Ishikawa (cell line): ENCODE measurements around the gene PRCD.

Experiments
- CEBPB ChIP-seq: IDR thresholded peaks from 2 replicates; pipeline ENCODE4 v1.6.1; 2012
- CREB1 ChIP-seq: IDR thresholded peaks from 2 replicates; pipeline ENCODE4 v1.6.1; 2012; ENCODE audit warnings: low read depth
- EGR1 ChIP-seq: IDR thresholded peaks from 2 replicates; pipeline ENCODE4 v1.6.1; 2012
- EP300 ChIP-seq: IDR thresholded peaks from 2 replicates; pipeline ENCODE4 v1.6.1; 2012; ENCODE audit warnings: borderline replicate concordance
- FOXM1 ChIP-seq: IDR thresholded peaks from 2 replicates; pipeline ENCODE4 v1.6.1; 2012; ENCODE audit warnings: low read depth, borderline replicate concordance
- MAX ChIP-seq: IDR thresholded peaks from 2 replicates; pipeline ENCODE4 v1.6.1; 2012
- NFIC ChIP-seq: IDR thresholded peaks from 2 replicates; pipeline ENCODE4 v1.6.1; 2012
- RAD21 ChIP-seq: IDR thresholded peaks from 2 replicates; pipeline ENCODE4 v1.6.1; 2012; ENCODE audit warnings: low read depth
- REST ChIP-seq: IDR thresholded peaks from 2 replicates; pipeline ENCODE4 v1.6.1; 2012; ENCODE audit warnings: low read depth, mild to moderate bottlenecking
- TAF1 ChIP-seq: IDR thresholded peaks from 2 replicates; pipeline ENCODE4 v1.6.1; 2012; ENCODE audit warnings: low read depth, mild to moderate bottlenecking
- TCF12 ChIP-seq: IDR thresholded peaks from 2 replicates; pipeline ENCODE4 v1.6.1; 2012; ENCODE audit warnings: low read depth
- TEAD4 ChIP-seq: IDR thresholded peaks from 2 replicates; pipeline ENCODE4 v1.6.1; 2012
- YY1 ChIP-seq: IDR thresholded peaks from 2 replicates; pipeline ENCODE4 v1.6.1; 2012; ENCODE audit warnings: low read depth
- ZBTB7A ChIP-seq: IDR thresholded peaks from 2 replicates; pipeline ENCODE4 v1.6.1; 2012; ENCODE audit warnings: low read depth
- TF ChIP-seq, protein P1 (sequence below): IDR thresholded peaks from 2 replicates; pipeline ENCODE4 v1.6.1; 2012

The PRCD gene

GRCh38 chr17:76554131-76554530, 14.3 kb downstream of the PRCD start:
- TF ChIP-seq REST (no peak), NFIC (peak; percentile 98), TCF12 (peak; percentile 95), FOXM1 (peak; percentile 64; the same call in 1 of the 2 replicates), TAF1 (peak; percentile 33; the same call in 1 of the 2 replicates), EP300 (peak; percentile 80; the same call in 1 of the 2 replicates), TEAD4 (peak; percentile 87), RAD21 (peak; percentile 27; the same call in 1 of the 2 replicates), ZBTB7A (peak; percentile 57; the same call in 1 of the 2 replicates), MAX (peak; percentile 98), YY1 (peak; percentile 75), EGR1 (no peak), CEBPB (peak; percentile 46; the same call in 1 of the 2 replicates), CREB1 (no peak)
- TF ChIP-seq, protein P1, sequence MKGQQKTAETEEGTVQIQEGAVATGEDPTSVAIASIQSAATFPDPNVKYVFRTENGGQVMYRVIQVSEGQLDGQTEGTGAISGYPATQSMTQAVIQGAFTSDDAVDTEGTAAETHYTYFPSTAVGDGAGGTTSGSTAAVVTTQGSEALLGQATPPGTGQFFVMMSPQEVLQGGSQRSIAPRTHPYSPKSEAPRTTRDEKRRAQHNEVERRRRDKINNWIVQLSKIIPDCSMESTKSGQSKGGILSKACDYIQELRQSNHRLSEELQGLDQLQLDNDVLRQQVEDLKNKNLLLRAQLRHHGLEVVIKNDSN, result peak; percentile 8; the same call in 1 of the 2 replicates

- TF ChIP-seq CREB1 (no peak), EGR1 (no peak), TEAD4 (peak; percentile 8; the same call in 1 of the 2 replicates), RAD21 (no peak), FOXM1 (no peak), TCF12 (no peak), TAF1 (no peak), REST (no peak; the same call in 1 of the 2 replicates), MAX (no peak), EP300 (no peak), CEBPB (peak; percentile 58; the same call in 1 of the 2 replicates), YY1 (no peak), ZBTB7A (peak; percentile 22; the same call in 1 of the 2 replicates), NFIC (0 out of 2 replicates have a peak, but pooled peaks have one; percentile 17)
- TF ChIP-seq, protein P1, result no peak
Measured at GRCh38 chr17:76556765-76557367, 17.0 kb downstream of the PRCD start.

DNA sequence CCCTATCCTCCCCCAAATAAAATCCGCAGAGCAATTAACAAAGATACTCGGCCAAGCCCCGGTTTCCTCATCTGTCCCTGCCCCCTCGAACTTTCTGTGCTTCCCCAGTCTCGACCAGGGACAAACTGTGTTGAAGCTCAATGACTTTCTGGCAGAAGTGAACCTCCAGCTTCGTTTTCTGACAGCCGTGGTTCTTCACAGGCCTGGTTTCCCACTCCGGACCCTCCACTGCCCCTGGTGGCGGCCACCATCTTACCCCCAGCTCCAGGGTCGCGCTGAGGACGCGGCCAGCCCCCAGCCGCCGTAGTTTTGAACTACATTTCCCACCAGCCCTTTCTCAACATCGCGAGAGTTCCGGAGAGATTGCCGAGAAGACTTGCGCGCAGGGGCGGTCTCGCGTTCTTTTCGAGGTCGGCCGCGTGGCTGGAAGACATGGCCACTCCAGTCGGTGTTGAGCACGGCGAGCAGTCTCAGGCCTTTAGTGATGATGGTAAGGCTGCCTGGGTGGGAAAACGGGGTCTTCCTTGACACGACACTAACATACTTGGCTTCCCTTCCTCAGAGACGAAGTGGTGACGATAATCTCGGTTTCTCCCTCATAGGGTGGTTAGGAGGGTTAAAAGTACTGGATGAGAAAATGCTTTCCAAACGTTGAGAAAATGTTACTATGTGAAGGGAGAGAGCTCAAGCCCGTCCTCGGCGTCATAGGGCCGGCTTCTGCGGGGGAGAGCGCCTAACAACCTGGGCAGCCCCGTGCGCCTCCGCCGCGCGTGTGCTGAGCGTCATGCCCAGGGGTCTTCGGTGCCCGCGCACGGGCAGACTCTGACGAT, 17.7 kb downstream of the PRCD start:
- TF ChIP-seq ZBTB7A (peak; percentile 93), CREB1 (0 out of 2 replicates have a peak, but pooled peaks have one; percentile 8), EGR1 (peak; percentile 34; the same call in 1 of the 2 replicates), MAX (peak; percentile 100), CEBPB (no peak), REST (no peak), TCF12 (peak; percentile 42; the same call in 1 of the 2 replicates), YY1 (peak; percentile 89), RAD21 (peak; percentile 17; the same call in 1 of the 2 replicates), FOXM1 (no peak), TAF1 (peak; percentile 97), TEAD4 (0 out of 2 replicates have a peak, but pooled peaks have one; percentile 12), NFIC (no peak), EP300 (peak; percentile 17; the same call in 1 of the 2 replicates)
- TF ChIP-seq, protein P1, result 0 out of 2 replicates have a peak, but pooled peaks have one; percentile 48
